ENCODE measurements around the gene OXCT2.
A peak's percentile ranks its signal among the peaks of the same experiment; 100 is the strongest.
"Not testable (repeated sequence)": the region's sequence is repeated elsewhere in the genome, so short reads cannot be mapped to it uniquely, and the experiment has no call there.

The OXCT2 gene

GRCh38 chr1:39789571-39790110 lies 18.5 kb upstream of the OXCT2 start:
- no peak for TF ChIP-seq CTCF (IDR thresholded peaks at IDR 0.05; ENCODE audit: insufficient read depth, missing control alignments)
- FAIRE-seq = no peak
- DNase-seq (ENCODE audit: insufficient read length, low spot score) = no peak

- TF ChIP-seq CTCF (IDR thresholded peaks at IDR 0.05; ENCODE audit: insufficient read depth, missing control alignments) = no peak
- peak; percentile 81 for DNase-seq (ENCODE audit: insufficient read length, low spot score)
These were observed 17.8 kb upstream of the OXCT2 start, which contains the start of gene BMP8B for GRCh38 chr1:39788758-39789570. TSS of gene BMP8B (minus strand) at chr1:39788865. CDS start at chr1:39788485, 380 bp downstream.

DNA sequence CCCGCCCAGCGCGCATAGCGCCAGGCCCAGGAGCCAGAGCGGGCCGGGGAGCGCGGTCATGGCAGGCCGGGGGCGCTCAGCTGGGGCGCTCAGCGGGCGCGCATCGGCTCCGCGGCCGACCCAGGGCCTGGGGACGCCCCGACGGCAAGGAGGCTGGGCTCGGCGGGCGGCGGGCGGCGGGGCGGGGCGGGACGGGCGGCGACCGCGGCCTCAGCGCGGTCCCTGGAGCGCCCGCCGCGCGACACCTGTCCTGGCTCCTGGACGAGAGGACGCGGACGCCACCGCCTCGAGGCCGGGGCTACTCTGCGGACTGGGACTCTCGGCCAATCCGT lies 17.2 kb upstream of the OXCT2 start:
- DNase-seq (ENCODE audit: insufficient read length, low spot score) (no peak), FAIRE-seq (no peak)
- TF ChIP-seq CTCF (IDR thresholded peaks at IDR 0.05; ENCODE audit: insufficient read depth, missing control alignments) = no peak

More at GRCh38 chr1:39788758-39789570, 17.8 kb upstream of the OXCT2 start, which contains the start of gene BMP8B:
- FAIRE-seq = no peak

- FAIRE-seq; DNase-seq (ENCODE audit: insufficient read length, low spot score): not testable (repeated sequence)
These were observed 16.8 kb upstream of the OXCT2 start for GRCh38 chr1:39787964-39788363.

DNA sequence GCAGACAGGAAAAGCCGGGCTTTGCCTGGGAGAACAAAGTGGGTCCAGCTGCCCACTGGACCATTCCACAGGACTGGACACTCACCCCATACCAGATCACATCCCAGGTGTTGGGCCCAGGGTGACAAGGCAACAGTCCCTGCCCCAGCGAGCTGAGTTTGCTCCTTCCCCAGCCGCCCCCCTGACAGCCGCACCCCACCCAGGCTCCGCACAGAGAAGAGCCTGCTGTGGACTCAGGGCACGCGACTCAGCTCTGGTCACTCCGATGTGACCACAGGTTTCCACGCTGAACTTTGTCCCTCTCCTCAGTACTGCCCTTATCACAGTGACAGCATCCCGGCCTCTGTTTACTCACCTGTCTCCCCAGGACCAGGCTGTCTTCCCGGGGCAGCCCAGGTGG lies 16.3 kb upstream of the OXCT2 start:
- TF ChIP-seq CTCF (IDR thresholded peaks at IDR 0.05; ENCODE audit: insufficient read depth, missing control alignments) = no peak
- FAIRE-seq = no peak
- no peak for DNase-seq (ENCODE audit: insufficient read length, low spot score)

DNA sequence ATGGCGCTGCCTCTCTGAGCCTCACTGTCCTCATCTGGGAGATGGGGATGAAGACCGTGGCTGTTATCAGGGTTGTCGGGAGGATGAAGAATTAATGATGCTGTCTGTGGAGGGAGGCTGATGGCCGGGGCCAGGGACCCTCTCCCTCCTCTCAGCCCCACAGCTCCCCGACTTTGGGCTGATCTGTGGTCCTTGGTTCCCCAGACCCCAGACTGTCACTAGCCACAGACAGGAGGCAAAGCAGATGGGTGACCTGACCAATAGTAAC lies 15.9 kb upstream of the OXCT2 start:
- not testable (repeated sequence) for FAIRE-seq; DNase-seq (ENCODE audit: insufficient read length, low spot score)

DNA sequence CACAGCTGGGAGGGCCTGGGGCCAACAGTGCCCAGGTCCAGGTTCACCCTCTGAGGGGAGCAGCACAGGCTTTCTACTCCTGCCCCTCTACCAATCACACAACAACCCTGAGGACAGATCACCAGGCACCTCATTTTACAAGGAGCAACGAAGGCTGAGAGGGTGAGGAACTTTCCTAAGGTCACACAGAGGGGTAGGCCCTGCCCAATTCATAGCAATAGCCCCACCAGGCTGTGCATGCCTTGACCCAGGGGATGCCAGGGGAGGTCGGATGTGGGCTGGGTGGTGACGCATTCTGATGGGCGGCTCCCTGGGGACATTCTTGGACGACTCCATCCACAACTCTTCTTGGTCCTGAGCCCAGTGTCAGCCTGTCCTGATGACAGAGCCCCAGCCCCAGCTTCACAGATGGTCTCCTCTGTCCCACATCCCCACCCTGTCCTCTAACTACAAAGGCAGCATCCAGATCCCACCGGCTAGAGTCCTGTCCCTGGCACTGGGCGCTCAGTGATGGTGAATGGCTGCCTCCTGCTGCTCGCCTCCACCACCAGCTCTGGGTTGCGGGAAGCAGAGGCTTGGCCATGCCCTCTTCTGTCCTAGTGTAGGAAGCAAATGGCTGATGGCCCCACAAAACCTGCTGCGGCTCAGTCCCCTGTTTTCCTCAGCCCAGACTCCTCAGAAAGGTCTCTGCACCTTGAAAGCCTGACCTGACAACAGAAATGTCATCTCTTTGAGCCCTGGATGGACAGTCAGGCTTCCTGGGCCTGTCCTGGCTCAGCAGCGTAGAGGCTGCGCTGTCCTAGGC lies 15.4 kb upstream of the OXCT2 start:
- not testable (repeated sequence) for DNase-seq (ENCODE audit: insufficient read length, low spot score); FAIRE-seq

- not testable (repeated sequence) for DNase-seq (ENCODE audit: insufficient read length, low spot score); FAIRE-seq
These were observed 11.5 kb upstream of the OXCT2 start for GRCh38 chr1:39782685-39783084.

GRCh38 chr1:39782103-39782502 lies 11.0 kb upstream of the OXCT2 start:
- DNase-seq (ENCODE audit: insufficient read length, low spot score) (no peak), FAIRE-seq (no peak)
- TF ChIP-seq CTCF (IDR thresholded peaks at IDR 0.05; ENCODE audit: insufficient read depth, missing control alignments) = no peak

Measured in D721Med (cell line).